ENCODE measurements around the gene TIMM10B. TPM values are rescaled to one million over a fixed set of nuclear protein-coding genes. Genes with fewer than 3 reads are reported as not detected.

The TIMM10B gene
- total RNA-seq, result 26.2 and 47.2 TPM in 2 replicates

DNA sequence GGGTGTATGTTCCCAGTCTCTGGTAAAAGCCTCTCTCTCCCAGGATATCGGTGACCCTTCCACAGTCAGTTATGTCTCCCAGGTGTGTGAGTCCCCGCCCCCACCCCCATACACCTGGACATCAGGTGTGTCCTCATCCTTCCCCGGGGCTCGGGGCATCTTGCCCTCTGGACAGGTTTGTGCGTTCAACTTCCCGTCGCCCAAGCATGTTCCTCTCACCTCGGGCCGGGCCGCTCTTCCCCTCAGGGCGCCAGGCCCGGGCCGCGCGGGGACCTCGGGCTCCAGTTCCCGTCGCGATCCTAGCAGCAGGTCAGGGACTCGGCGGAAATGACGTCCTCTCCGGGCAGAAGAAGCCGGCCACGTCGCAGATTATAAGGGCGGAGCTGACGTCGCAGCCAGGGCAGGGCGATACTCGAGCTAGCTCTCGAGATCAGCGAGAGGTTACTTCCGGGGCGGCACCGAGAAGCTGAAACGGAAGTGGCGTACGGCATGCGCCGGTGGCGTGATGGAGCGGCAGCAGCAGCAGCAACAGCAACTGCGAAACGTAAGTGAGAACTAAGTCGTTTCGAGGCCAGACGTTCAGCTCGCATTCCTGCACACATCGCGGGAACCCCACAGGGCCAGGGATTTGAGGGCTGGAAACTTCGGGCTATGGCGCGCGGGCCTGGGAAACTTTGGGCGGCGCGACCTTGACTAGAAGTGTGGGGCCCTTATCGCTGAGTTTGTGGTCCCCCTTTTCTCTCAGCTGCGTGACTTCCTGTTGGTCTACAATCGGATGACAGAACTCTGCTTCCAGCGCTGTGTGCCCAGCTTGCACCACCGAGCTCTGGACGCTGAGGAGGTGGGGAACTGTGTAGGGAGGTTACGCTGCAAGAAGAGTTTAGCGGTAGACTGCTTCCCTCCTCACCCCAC is at the start of gene TIMM10B, which contains the start of gene ARFIP2:
TIMM10B (plus strand) TSS at position 490 of the 912 bp plus-strand sequence; CDS start at position 506, 16 bp downstream.
ARFIP2 (minus strand) TSS at position 320 of the 912 bp plus-strand sequence. CDS start 910 bp downstream, outside the sequence.

GRCh38 chr11:6440906-6441358 is 40.4 kb upstream of the TIMM10B start, which contains the start of gene HPX:
Gene HPX (minus strand): TSS chr11:6440987. CDS start chr11:6440963, 24 bp downstream.

GRCh38 chr11:6473451-6474412 is 7.6 kb upstream of the TIMM10B start, which contains the start of gene TRIM3:
Gene TRIM3 (minus strand): TSS chr11:6473941. CDS start chr11:6465695, 8,246 bp downstream.

DNA sequence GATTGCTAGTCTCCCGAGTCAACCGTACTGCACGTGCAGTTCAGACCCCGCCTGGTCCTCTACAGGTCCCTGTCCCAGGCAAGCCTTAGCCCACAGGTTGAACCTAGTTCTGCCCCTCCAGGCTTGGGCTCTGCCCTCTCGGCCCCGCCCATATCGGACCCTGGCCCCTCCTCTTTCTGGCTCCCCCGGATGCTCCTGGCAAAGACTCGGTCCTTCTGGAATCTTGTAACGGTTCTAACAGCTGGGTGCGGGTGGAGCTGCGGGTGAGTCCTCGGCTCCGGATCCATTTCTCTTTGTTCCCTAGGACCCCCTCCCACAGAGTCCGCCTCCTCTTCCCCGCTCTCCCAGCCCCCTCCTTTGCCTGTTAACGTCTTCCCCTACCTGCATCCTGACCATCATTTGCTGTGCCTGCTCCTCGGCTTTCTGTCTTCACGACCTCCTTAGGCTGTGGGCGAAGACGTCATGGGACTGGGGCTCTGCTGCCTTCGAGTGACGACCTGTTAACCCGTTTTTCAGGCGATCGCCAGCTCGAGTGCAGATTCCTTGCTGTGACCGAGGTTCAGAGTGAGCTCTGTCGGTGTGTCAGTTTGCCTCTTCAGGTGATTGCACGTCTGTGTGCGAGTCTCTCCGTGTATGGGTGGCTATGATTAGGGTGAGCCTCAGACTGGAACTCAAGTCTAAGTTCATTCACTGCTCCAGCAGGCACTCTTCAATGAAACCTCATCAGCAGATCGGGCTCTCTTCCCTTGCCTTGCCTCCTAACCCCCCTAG is 16.0 kb downstream of the TIMM10B start, which contains the start of gene DNHD1:
DNHD1 (plus strand) TSS at position 212 of the 771 bp plus-strand sequence. CDS start 936 bp downstream, outside the sequence.

Other genes with a start within 250 kb of the TIMM10B start
- gene FHIP1B, start 246.9 kb upstream of the TIMM10B start, total RNA-seq, result 21.1 and 25.6 TPM in 2 replicates
- gene CNGA4, start 242.4 kb upstream of the TIMM10B start, total RNA-seq, result 0.16 TPM in 1 of 2 replicates, not detected in the other
- not detected in 2 replicates for gene CCKBR, start 221.7 kb upstream of the TIMM10B start, total RNA-seq
- 114 and 694 TPM in 2 replicates for gene CAVIN3, start 161.0 kb upstream of the TIMM10B start, total RNA-seq
- gene SMPD1, start 91.0 kb upstream of the TIMM10B start, total RNA-seq, result 59.0 and 71.1 TPM in 2 replicates
- 41.0 and 41.1 TPM in 2 replicates for gene APBB1, start 62.4 kb upstream of the TIMM10B start, total RNA-seq
- gene HPX, start 40.5 kb upstream of the TIMM10B start, total RNA-seq, result 1.4 TPM in 1 of 2 replicates, not detected in the other
- gene TRIM3, start 7.6 kb upstream of the TIMM10B start, total RNA-seq, result 12.8 and 14.2 TPM in 2 replicates
- 53.4 and 79.7 TPM in 2 replicates for gene ARFIP2, start 170 bp upstream of the TIMM10B start, total RNA-seq
- 1.3 and 6.2 TPM in 2 replicates for gene DNHD1, start 15.8 kb downstream of the TIMM10B start, total RNA-seq
- 8.0 and 11.9 TPM in 2 replicates for gene RRP8, start 122.1 kb downstream of the TIMM10B start, total RNA-seq
- gene ILK, start 122.3 kb downstream of the TIMM10B start, total RNA-seq, result 110 and 219 TPM in 2 replicates
- 51.3 and 97.2 TPM in 2 replicates for gene TAF10, start 130.7 kb downstream of the TIMM10B start, total RNA-seq
- 33.9 and 86.9 TPM in 2 replicates for gene TPP1, start 137.9 kb downstream of the TIMM10B start, total RNA-seq
- gene DCHS1, start 174.3 kb downstream of the TIMM10B start, total RNA-seq, result 18.1 and 20.1 TPM in 2 replicates
- 31.9 and 53.4 TPM in 2 replicates for gene MRPL17, start 201.8 kb downstream of the TIMM10B start, total RNA-seq

Data from epithelial cell of alveolus of lung (primary cell).